ENCODE data around the gene NOTCH1.

Gene NOTCH1

DNA sequence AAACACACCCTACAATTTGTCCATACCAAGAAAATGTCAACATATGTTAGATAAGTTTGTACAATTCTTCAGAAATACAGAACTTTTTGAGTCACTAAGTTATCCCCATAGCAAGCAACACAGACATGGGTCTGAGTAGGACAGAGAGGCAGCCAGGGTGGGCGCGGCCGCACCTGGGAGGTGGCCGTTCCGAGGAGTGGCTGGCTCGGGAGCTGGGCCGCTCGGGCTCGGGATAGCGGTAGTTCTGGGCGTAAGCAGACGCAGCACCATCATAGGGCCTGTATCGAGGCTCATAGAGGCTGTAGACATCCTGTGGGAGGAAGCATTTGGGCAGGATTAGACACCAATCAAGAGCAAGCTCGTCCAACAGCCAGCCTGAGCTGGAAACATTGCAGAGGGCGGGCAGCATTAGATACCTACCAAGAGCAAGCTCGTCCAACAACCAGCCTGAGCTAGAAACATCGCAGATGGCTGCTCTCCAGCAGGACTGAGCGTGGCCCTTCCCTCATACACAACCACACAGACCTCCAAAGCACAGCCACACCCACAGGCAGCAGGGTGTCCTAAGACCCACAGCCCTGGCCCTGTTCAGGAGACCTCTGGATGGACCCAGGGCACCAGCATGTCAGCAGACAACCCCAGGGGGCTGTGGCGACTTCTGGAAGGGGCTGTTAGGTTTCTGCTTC lies 73.9 kb downstream of the NOTCH1 start:
- ChIA-PET POLR2A (interaction anchor here (0.5 to 1.9 kb wide), 2 partner anchors 8 to 11 kb away, joined by 3 to 5 read pairs; no protein-coding TSS in a partner anchor), CTCF (interaction anchor here (0.7 to 1.1 kb wide), 2 partner anchors 32 to 72 kb away, joined by 3 to 5 read pairs; no protein-coding TSS in a partner anchor)
- Histone ChIP-seq H3K4me3 (ENCODE audit: low read depth, low read length) (no peak overlapping the region), H3K27ac (ENCODE audit: extremely low read depth, low read depth, low read length) (0 out of 2 replicates have a peak overlapping the region, but pooled peaks have one; percentile 0), H3K9me3 (ENCODE audit: control insufficient read depth, insufficient read depth, low read depth, low read length) (no peaks in the 10 kb centered on the region), H3K4me1 (ENCODE audit: control insufficient read depth, insufficient read depth, low read length) (no peaks in the 10 kb centered on the region), H3K36me3 (ENCODE audit: control insufficient read depth in 2 of 2, insufficient read depth in 1 of 2, low read length in 2 of 2) (peaks cover 12 to 98% of the 10 kb centered on the region in 2 experiments)
- TF ChIP-seq ZNF335 (tag by site-specific recombination; conservative IDR thresholded peaks at IDR 0.05) (peak; percentile 38; the same call in 1 of the 2 replicates), ZNF174 (tag by site-specific recombination; IDR thresholded peaks at IDR 0.05) (no peak)

GRCh38 chr9:136470792-136471469 lies 74.9 kb downstream of the NOTCH1 start:
- TF ChIP-seq ZNF530 (tag by site-specific recombination; IDR thresholded peaks at IDR 0.05; ENCODE audit: low read depth), result no peak
- peak; percentile 83 for TF ChIP-seq ZNF121 (tag by site-specific recombination; IDR thresholded peaks at IDR 0.05)

DNA sequence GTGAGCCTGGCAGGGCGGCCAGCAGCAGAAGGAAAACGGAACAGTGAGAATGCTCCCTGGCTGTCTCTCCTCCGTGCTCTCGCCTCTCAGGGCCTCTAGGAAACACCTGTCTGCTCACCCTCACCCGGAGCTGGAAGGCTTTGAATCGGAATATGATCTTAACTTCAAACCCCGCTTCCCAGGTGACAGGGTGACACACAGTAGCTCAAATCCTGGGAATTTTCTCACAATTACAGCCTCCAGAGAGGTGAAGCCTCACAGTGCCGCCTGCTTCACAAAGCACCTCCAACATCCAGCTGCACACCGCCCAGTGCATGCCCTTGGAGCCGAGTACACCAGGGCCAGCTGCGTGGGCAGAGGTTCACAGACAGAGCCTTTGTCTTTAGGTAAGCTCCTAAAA lies 75.5 kb downstream of the NOTCH1 start:
- Histone ChIP-seq H3K36me3 (ENCODE audit: control insufficient read depth in 2 of 2, insufficient read depth in 1 of 2, low read length in 2 of 2) (peaks cover 11 to 98% of the 10 kb centered on the region in 2 experiments), H3K9me3 (ENCODE audit: control insufficient read depth, insufficient read depth, low read depth, low read length) (no peaks in the 10 kb centered on the region), H3K4me3 (ENCODE audit: low read depth, low read length) (no peak overlapping the region), H3K27ac (ENCODE audit: extremely low read depth, low read depth, low read length) (no peak overlapping the region), H3K4me1 (ENCODE audit: control insufficient read depth, insufficient read depth, low read length) (no peaks in the 10 kb centered on the region)
- CTCF ChIA-PET, result interaction anchor here (1.3 to 1.5 kb wide), 2 partner anchors 155 to 161 kb away, joined by 4 to 5 read pairs; no protein-coding TSS in a partner anchor
- POLR2A ChIA-PET, result interaction anchor here (0.5 to 1.9 kb wide), 3 partner anchors 10 to 352 kb away, joined by 3 to 5 read pairs (median 5); no protein-coding TSS in a partner anchor
- TF ChIP-seq ZNF174 (tag by site-specific recombination; IDR thresholded peaks at IDR 0.05) (no peak), ZNF621 (tag by site-specific recombination; IDR thresholded peaks at IDR 0.05) (no peak), ZNF341 (tag by site-specific recombination; IDR thresholded peaks at IDR 0.05; ENCODE audit: low read depth) (no peak), ZNF280D (tag by site-specific recombination; IDR thresholded peaks at IDR 0.05) (no peak), ZBTB1 (tag by site-specific recombination; IDR thresholded peaks at IDR 0.05) (no peak), ZNF302 (tag by site-specific recombination; IDR thresholded peaks at IDR 0.05; ENCODE audit: low read depth) (no peak), SP2 (tag by site-specific recombination; IDR thresholded peaks at IDR 0.05) (no peak), ZNF26 (tag by site-specific recombination; IDR thresholded peaks at IDR 0.05) (no peak)
- TF ChIP-seq, protein P1, sequence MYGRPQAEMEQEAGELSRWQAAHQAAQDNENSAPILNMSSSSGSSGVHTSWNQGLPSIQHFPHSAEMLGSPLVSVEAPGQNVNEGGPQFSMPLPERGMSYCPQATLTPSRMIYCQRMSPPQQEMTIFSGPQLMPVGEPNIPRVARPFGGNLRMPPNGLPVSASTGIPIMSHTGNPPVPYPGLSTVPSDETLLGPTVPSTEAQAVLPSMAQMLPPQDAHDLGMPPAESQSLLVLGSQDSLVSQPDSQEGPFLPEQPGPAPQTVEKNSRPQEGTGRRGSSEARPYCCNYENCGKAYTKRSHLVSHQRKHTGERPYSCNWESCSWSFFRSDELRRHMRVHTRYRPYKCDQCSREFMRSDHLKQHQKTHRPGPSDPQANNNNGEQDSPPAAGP (tag by site-specific recombination; IDR thresholded peaks at IDR 0.05), result no peak

More at GRCh38 chr9:136470792-136471469, 74.9 kb downstream of the NOTCH1 start:
- Histone ChIP-seq H3K4me3 (ENCODE audit: low read depth, low read length) (no peak overlapping the region), H3K4me1 (ENCODE audit: control insufficient read depth, insufficient read depth, low read length) (no peaks in the 10 kb centered on the region), H3K27ac (ENCODE audit: extremely low read depth, low read depth, low read length) (no peak overlapping the region), H3K36me3 (ENCODE audit: control insufficient read depth in 2 of 2, insufficient read depth in 1 of 2, low read length in 2 of 2) (peaks cover 14 to 98% of the 10 kb centered on the region in 2 experiments), H3K9me3 (ENCODE audit: control insufficient read depth, insufficient read depth, low read depth, low read length) (no peaks in the 10 kb centered on the region)
- POLR2A ChIA-PET, result interaction anchor here (0.5 to 1.9 kb wide), 2 partner anchors 9 to 63 kb away, joined by 5 read pairs; no protein-coding TSS in a partner anchor
- CTCF ChIA-PET, result interaction anchor here (0.6 to 1.5 kb wide), 4 partner anchors 71 to 559 kb away, joined by 3 to 5 read pairs (median 4); no protein-coding TSS in a partner anchor
